Stimulated activated CD8-positive, alpha-beta memory T cell treated with anti-CD3 and anti-CD28 coated beads, Interleukin-7, amount 100 ng/mL, for 24 hours (primary cell): ENCODE measurements around the gene PIM2.
A peak's percentile ranks its signal among the peaks of the same experiment; 100 is the strongest.
"Not testable (repeated sequence)": the region's sequence is repeated elsewhere in the genome, so short reads cannot be mapped to it uniquely, and the experiment has no call there.

Source experiments
- DNase-seq: peaks from one replicate; pipeline ENCODE4 v3.0.0-alpha.2; 2020; ENCODE audit warnings: low read depth

The PIM2 gene

GRCh38 chrX:48905090-48905790, 13.6 kb downstream of the PIM2 start:
- no peak for DNase-seq

DNA sequence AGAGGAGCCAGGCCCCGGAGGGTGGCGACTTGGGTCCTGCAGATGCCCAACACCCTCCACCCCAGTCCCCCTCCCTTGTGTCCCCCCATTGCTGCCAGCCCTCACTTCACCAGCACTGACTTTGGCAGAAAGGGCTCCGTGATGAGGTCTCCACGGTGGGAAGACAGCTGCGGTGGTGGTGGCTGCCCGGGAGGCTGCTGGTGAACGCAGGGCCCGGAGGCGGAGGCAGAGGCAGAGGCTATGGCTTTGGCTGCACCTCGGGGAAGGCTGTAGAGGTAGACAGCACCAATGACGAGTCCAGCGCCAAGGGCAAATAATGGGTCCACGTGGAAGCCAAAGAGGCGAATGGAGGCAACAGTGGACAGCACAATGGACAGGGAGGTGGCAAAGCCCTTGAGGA, 14.2 kb downstream of the PIM2 start:
- DNase-seq: no peak

GRCh38 chrX:48904180-48904579, 14.6 kb downstream of the PIM2 start:
- DNase-seq: no peak

- DNase-seq: no peak
These were observed 15.5 kb downstream of the PIM2 start for GRCh38 chrX:48903290-48903689.

DNA sequence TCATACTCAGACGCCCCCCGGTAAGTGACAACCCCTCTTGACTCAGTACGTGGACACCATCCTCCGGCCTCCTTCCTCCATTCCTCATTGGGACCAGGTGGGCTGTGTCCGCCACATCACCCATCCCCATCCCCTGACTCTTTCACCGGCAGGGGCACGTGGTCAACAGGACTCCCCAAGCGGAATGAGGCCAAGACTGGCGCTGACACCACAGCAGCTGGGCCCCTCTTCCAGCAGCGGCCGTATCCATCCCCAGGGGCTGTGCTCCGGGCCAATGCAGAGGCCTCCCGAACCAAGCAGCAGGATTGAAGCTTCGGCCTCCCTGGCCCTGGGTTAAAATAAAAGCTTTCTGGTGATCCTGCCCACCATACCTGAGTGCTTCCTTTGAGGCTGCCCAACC, 16.0 kb downstream of the PIM2 start:
- DNase-seq: no peak

DNA sequence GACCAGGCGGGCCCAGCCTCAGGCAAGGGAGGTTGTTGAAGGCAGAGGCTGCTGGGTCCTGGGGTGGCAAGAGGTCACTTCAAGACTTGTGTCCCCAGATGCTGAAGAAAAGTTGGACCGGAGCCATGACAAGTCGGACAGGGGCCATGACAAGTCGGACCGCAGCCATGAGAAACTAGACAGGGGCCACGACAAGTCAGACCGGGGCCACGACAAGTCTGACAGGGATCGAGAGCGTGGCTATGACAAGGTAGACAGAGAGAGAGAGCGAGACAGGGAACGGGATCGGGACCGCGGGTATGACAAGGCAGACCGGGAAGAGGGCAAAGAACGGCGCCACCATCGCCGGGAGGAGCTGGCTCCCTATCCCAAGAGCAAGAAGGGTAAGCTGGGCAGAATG, 16.7 kb downstream of the PIM2 start:
- no peak for DNase-seq

- DNase-seq: no peak
These were observed 17.8 kb downstream of the PIM2 start for GRCh38 chrX:48901069-48901468.

DNA sequence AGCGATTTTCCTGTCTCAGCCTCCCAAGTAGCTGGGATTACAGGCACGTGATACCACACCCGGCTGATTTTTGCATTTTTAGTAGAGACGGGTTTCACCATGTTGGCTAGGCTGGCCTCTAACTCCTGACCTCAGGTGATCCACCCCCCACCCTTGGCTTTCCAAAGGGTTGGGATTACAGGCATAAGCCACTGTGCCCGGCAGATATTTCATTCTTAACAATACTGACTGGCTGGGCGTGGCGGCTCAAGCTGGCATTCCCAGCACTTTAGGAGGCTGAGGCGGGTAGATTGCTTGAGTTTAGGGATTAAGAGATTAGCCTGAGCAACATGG, 19.8 kb downstream of the PIM2 start:
- DNase-seq: no peak

DNA sequence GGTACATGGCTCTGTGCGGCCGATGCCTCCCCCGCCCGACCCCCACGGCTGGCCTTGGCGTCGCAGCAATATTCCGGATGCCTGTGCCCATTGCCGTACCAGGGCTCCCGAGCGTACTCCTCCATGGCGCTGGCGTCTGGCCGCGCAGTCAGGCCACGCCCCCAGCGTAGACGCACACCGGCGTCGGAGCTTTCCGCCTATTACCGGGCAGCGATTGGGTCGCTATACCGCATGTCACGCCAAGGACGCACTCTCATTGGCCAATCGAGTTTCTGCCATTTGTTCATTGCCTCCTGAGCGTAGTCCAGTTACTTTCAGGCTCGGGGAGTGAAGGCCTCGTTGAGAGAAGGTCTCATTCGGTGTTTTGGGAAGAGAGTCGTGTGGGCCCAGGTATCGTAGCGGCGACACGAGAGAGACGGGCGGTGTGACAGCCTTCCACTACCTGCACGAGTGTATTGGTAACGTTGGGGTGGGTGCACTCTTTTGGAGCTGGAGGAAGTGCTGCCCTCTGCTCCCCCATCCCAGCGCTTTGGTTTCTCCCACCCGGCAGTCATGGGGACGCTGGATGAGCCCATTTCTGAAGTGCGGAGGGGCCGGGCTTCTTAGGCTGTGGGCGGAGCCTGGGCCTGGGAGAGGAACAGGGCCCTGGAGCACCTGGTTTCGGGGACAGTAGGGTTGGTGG, 21.1 kb downstream of the PIM2 start, which contains the start of the genes PQBP1 and TIMM17B:
TSS of gene PQBP1 (plus strand) at position 306 of the 682 bp plus-strand sequence. CDS start 580 bp downstream, outside the sequence.
TSS of gene TIMM17B (minus strand) at position 144 of the 682 bp plus-strand sequence. CDS start at position 125, 19 bp downstream.
- peak; percentile 67 for DNase-seq

DNA sequence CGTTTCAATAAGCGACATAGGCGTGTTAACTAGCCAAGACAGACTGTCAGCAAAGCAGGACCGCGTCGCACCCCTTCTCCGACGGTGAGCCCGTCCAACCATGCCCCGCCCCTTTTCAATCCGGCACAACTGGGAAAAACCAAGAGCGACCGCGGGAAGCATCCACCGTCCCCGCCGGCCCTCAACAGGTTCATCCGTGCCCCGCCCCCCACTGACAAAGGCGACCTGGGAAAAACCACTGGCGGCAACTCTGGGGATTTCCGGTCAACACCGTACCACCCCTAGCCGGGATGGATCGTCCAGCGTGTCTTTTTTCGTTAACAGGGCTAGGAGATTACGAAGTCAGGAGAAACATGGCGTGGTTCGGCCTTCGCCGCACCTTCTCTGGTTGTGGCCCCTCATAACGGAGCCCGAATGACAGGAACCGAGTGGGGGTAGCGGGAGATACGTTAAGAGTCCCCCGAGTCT, 21.6 kb downstream of the PIM2 start:
- DNase-seq: no peak

DNA sequence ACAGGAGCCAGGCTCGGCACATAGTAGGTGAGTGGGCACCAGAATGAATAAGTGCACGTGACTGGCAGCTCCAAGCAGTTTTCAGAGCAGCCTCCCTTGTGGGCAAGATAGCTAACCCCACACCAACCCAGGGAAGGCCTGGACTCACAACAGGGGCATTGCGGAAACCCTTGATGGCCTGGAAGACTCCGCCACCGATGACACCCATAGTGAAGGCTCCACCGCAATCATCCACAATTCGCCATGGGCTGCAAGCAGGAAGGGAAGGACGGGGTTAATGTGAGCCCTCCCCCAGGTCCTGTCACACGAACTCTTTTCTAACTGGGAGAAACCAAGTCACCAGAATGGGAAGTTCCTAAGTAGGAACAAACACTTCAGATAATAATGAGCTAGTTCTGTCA, 22.2 kb downstream of the PIM2 start:
- DNase-seq: no peak

GRCh38 chrX:48894891-48895290, 23.9 kb downstream of the PIM2 start:
- DNase-seq: no peak

- no peak for DNase-seq
These were observed 25.1 kb downstream of the PIM2 start for GRCh38 chrX:48893556-48894348.

DNA sequence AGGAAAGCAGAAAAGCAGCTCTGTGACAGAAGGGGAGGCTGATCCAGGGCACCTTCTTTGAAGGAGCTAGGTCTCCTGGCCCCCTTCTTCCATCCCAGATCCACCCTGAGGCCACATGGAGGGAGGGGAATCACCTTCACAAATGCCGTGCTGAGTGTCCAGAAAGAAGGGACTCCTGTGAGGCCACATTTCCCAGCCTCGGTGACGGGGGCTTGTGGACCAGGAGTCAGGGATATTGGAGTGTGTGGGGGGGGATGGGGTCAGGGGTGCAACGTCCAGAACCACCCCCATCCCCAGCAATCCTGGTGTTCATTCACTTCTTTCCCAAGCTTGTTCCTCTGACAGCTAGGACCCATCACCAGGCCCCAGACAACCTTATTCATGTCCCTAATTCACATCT, 25.9 kb downstream of the PIM2 start:
- no peak for DNase-seq

DNA sequence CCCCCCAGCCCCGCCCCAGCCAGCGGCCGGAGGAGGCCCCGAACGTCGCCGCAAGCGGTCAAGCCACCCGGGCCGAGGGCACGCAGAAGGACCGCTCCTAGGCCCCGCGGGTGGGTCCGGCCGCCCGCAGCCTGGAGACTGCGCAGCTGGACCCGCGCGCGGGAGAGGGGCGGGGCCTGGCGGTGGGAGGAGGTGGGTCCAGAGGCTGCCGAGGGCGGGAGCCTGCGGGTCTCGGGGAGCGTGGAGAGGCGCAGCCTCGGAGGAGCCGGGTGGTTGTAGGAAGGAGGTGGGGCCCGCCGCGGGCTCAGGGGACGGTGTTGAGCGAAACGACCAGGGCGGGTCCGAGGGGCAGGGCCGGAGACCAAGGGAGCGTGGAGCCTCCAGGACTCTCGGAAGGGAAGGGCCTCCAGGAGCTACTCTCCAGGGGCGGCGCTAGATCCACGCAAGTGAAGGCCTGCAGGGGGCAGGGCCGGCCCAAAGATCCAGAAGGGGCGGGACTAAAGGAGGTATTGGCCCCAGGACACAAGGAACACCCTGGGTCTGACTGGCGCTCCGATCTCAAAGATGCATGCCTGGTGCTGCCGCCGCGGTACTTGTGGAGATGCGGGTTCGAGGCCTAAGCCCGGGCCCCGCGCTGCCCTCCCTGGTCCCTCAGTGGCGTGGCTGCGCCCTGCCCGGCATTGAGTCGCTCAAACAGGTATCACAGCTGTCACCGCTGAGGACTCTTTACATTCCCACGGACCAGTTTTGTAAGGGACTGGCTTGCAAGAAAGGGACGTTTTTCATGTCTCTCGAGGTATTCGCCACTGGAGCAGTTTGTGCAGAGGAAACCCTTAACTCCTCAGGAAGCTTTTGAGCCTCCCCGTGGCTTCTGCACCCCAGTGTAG, 27.2 kb downstream of the PIM2 start:
- DNase-seq: peak; percentile 37

- no peak for DNase-seq
These were observed 27.9 kb downstream of the PIM2 start for GRCh38 chrX:48890934-48891401.

- no peak for DNase-seq
These were observed 28.4 kb downstream of the PIM2 start for GRCh38 chrX:48890296-48890925.

DNA sequence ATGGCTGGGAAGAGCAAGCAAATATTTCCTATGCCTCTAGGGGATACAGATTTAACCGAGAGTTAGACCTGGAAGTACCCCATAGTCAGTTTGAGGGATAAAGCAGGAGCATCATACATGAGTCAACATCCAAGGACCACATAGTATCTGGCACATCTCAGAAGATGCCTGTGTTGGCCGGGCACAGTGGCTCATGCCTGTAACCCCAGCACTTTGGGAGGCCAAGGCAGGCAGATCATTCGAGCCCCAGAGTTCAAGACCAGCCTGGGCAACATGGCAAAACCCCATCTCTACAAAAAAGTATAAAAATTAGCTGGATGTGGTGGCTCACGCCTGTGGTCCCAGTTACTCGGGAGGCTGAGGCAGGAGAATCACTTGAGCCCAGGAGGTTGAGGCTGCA, 32.2 kb downstream of the PIM2 start:
- DNase-seq: not testable (repeated sequence)

- no peak for DNase-seq
These were observed 35.1 kb downstream of the PIM2 start for GRCh38 chrX:48883729-48884128.

DNA sequence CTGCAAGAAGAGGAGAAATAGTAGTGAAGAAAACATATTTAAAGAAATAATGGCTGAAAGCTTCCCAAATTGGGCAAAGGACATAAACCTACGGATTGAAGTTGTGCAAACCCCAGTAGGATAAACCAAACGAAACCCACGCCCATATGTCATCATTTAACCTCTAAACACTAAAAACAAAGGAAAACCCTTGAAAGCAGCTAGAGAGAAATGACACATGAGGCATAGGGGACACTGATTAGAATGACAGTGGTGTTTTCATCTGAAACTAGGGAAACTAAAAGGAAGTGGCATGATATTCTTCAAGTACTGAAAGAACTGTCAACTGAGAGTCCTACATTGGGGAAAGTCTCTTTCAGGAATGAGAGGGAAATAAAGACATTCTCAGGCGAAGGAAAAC, 41.9 kb downstream of the PIM2 start:
- not testable (repeated sequence) for DNase-seq

DNA sequence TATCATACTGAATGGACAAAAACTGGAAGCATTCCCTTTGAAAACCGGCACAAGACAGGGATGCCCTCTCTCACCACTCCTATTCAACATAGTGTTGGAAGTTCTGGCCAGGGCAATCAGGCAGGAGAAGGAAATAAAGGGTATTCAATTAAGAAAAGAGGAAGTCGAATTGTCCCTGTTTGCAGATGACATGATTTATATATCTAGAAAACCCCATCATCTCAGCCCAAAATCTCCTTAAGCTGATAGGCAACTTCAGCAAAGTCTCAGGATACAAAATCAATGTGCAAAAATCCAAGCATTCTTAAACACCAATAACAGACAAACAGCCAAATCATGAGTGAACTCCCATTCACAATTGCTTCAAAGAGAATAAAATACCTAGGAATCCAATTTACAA, 46.8 kb downstream of the PIM2 start:
- DNase-seq: not testable (repeated sequence)
